DND-41 (cell line): ENCODE data around the gene MYO18B.

Experiments used
- ATAC-seq: fragments of 200-7000 bp; cut with Tn5 transposase; 3 replicates; pipeline ENCODE4 v1.9.1; 2021; ENCODE audit warnings: low read depth; ENCODE audit not compliant: insufficient read depth
- DNase-seq: peaks from one replicate; pipeline ENCODE4 v3.0.0-alpha.2; 2020
- H2AFZ ChIP-seq: 2 replicates; pipeline ENCODE4 v1.6.0; 2012; ENCODE audit warnings: low read depth, low read length
- H3K27ac ChIP-seq: 2 replicates; pipeline ENCODE4 v1.5.1; 2012; ENCODE audit warnings: low read length, inconsistent platforms
- H3K27me3 ChIP-seq: fragments of 200-600 bp; sonication (generic); 2 replicates; pipeline ENCODE4 v1.6.0; 2012; ENCODE audit warnings: low read length, mild to moderate bottlenecking, inconsistent platforms; ENCODE audit not compliant: insufficient read depth, poor library complexity
- H3K36me3 ChIP-seq: 2 replicates; pipeline ENCODE4 v1.5.1; 2012; ENCODE audit warnings: low read length, inconsistent platforms; ENCODE audit not compliant: insufficient read depth
- H3K4me1 ChIP-seq: 2 replicates; pipeline ENCODE4 v1.5.1; 2012; ENCODE audit warnings: mild to moderate bottlenecking, low read length; ENCODE audit not compliant: insufficient read depth
- H3K4me2 ChIP-seq: 2 replicates; pipeline ENCODE4 v1.6.0; 2012; ENCODE audit warnings: mild to moderate bottlenecking, moderate library complexity, low read length, inconsistent platforms; ENCODE audit not compliant: insufficient read depth
- H3K4me3 ChIP-seq, 2 experiments: fragments of 200-600 bp in 1 of 2; shearing (Covaris generic) in 1 of 2; 2 replicates each; pipeline ENCODE4 v1.5.1; 2012 to 2016; ENCODE audit warnings: inconsistent platforms in 2 of 2, low read length in 2 of 2, mild to moderate bottlenecking in 2 of 2, low read depth in 1 of 2, moderate library complexity in 1 of 2
- H3K79me2 ChIP-seq: 2 replicates; pipeline ENCODE4 v1.6.0; 2012; ENCODE audit warnings: low read length, inconsistent platforms; ENCODE audit not compliant: insufficient read depth
- H3K9ac ChIP-seq: 2 replicates; pipeline ENCODE4 v1.6.0; 2012; ENCODE audit warnings: low read depth, mild to moderate bottlenecking, inconsistent platforms, low read length, moderate library complexity
- H3K9me3 ChIP-seq: 2 replicates; pipeline ENCODE4 v1.5.1; 2012; ENCODE audit warnings: low read length, moderate library complexity, mild to moderate bottlenecking, inconsistent platforms; ENCODE audit not compliant: insufficient read depth, severe bottlenecking
- H4K20me1 ChIP-seq: 2 replicates; pipeline ENCODE4 v1.6.0; 2012; ENCODE audit warnings: low read length; ENCODE audit not compliant: insufficient read depth
- CTCF ChIP-seq: IDR thresholded peaks from 2 replicates; pipeline ENCODE4 v1.5.1; 2012; ENCODE audit warnings: borderline replicate concordance, low read length, moderate library complexity, mild to moderate bottlenecking; ENCODE audit not compliant: poor library complexity, severe bottlenecking; ENCODE audit errors: extremely low read depth
- EZH2 ChIP-seq: IDR thresholded peaks from 3 replicates; pipeline ENCODE4 v1.6.1; 2012; ENCODE audit warnings: borderline replicate concordance, low read depth, mild to moderate bottlenecking, moderate library complexity, low read length, inconsistent platforms; ENCODE audit not compliant: severe bottlenecking

Gene MYO18B

GRCh38 chr22:25903294-25903693 lies 161.3 kb downstream of the MYO18B start:
- H3K36me3 ChIP-seq: no peaks in the 10 kb centered on the region
- no peaks in the 10 kb centered on the region for H3K4me1 ChIP-seq
- H3K79me2 ChIP-seq: no peaks in the 10 kb centered on the region
- H2AFZ ChIP-seq: no peak overlapping the region
- H3K9me3 ChIP-seq: no peaks in the 10 kb centered on the region
- no peak overlapping the region for H3K4me2 ChIP-seq
- H3K4me3 ChIP-seq: no peak overlapping the region
- H3K9ac ChIP-seq: no peak overlapping the region
- no peaks in the 10 kb centered on the region for H4K20me1 ChIP-seq
- no peak overlapping the region for H3K27ac ChIP-seq
- DNase-seq: no peak
- TF ChIP-seq CTCF: peak; percentile 47
- TF ChIP-seq EZH2: no peak
- no peaks in the 10 kb centered on the region for H3K27me3 ChIP-seq
- no peak for ATAC-seq

GRCh38 chr22:25908212-25908611 lies 166.2 kb downstream of the MYO18B start:
- Histone ChIP-seq H3K79me2 (no peaks in the 10 kb centered on the region), H2AFZ (no peak overlapping the region), H3K9ac (no peak overlapping the region), H3K4me1 (no peaks in the 10 kb centered on the region), H3K9me3 (no peaks in the 10 kb centered on the region), H3K27me3 (peaks cover 17% of the 10 kb centered on the region), H3K4me3 (no peak overlapping the region), H3K4me2 (no peak overlapping the region), H4K20me1 (no peaks in the 10 kb centered on the region), H3K36me3 (no peaks in the 10 kb centered on the region), H3K27ac (no peak overlapping the region)
- DNase-seq: no peak
- no peak for ATAC-seq
- TF ChIP-seq EZH2 (no peak), CTCF (no peak)

- TF ChIP-seq EZH2 (no peak), CTCF (no peak)
- DNase-seq (no peak), ATAC-seq (no peak)
- H3K36me3 ChIP-seq: no peaks in the 10 kb centered on the region
- H4K20me1 ChIP-seq: no peaks in the 10 kb centered on the region
- no peak overlapping the region for H3K4me3 ChIP-seq
- H3K4me1 ChIP-seq: no peaks in the 10 kb centered on the region
- no peak overlapping the region for H3K9ac ChIP-seq
- no peaks in the 10 kb centered on the region for H3K79me2 ChIP-seq
- no peaks in the 10 kb centered on the region for H3K9me3 ChIP-seq
- peaks cover 17% of the 10 kb centered on the region for H3K27me3 ChIP-seq
- H3K4me2 ChIP-seq: no peak overlapping the region
- H2AFZ ChIP-seq: no peak overlapping the region
- H3K27ac ChIP-seq: no peak overlapping the region
These were observed 166.8 kb downstream of the MYO18B start for GRCh38 chr22:25908755-25909154.
